Upper lobe of right lung (tissue), 1 donor: ENCODE measurements around the gene ACP6. TPM values are rescaled to one million over a fixed set of nuclear protein-coding genes. Genes with fewer than 3 reads are reported as not detected.
A peak's percentile ranks its signal among the peaks of the same experiment; 100 is the strongest.

Experiments
- ATAC-seq: fragments of 200-7000 bp; cut with Tn5 transposase; one replicate; pipeline ENCODE4 v1.9.1; 2020; ENCODE audit warnings: mild to moderate bottlenecking, moderate library complexity
- DNase-seq: peaks from one replicate; pipeline ENCODE4 v3.0.0-alpha.2; 2020
- H3K27ac ChIP-seq: fragments of 200-600 bp; one replicate; pipeline ENCODE4 v1.8.0; 2022
- H3K27me3 ChIP-seq: fragments of 200-600 bp; one replicate; pipeline ENCODE4 v1.8.0; 2022; ENCODE audit warnings: mild to moderate bottlenecking
- H3K36me3 ChIP-seq: fragments of 200-600 bp; one replicate; pipeline ENCODE4 v1.8.0; 2022
- H3K4me1 ChIP-seq: fragments of 200-600 bp; one replicate; pipeline ENCODE4 v1.8.0; 2022
- H3K4me3 ChIP-seq: fragments of 200-600 bp; one replicate; pipeline ENCODE4 v1.8.0; 2022; ENCODE audit warnings: mild to moderate bottlenecking
- H3K9me3 ChIP-seq: fragments of 200-600 bp; one replicate; pipeline ENCODE4 v1.8.0; 2022
- CTCF ChIP-seq: fragments of 200-600 bp; IDR thresholded peaks from one replicate; pipeline ENCODE4 v1.8.0; 2022; ENCODE audit warnings: antibody characterized with exemption
- intact Hi-C: fragments of 100-400 bp; cut with DNase I; formaldehyde crosslinking; loops from one replicate; pipeline ENCODE4 v1.11.0; 2022
- total RNA-seq: library from RNA; stranded (reverse); fragmentation: NEBNext Ultra II Directional; extraction: Animal tissue kit (Norgen Biotek cat#: 25700); gene quantifications from one replicate; pipeline ENCODE4 v1.2.1, GENCODE V29; 2021
- donor health status: DM: no; HTN: yes; CAD: no; lungs with severe emphysema.

ACP6 gene
- total RNA-seq, 1 donor from 2014 or later: 15.8 TPM

- ATAC-seq: no peak
- TF ChIP-seq CTCF: no peak
- no peaks in the 10 kb centered on the region for H3K9me3 ChIP-seq
- H3K27me3 ChIP-seq: no peaks in the 10 kb centered on the region
- H3K4me1 ChIP-seq: no peaks in the 10 kb centered on the region
- no peak overlapping the region for H3K27ac ChIP-seq
- intact Hi-C loops: no loop called here
- no peaks in the 10 kb centered on the region for H3K36me3 ChIP-seq
- no peak for DNase-seq
- H3K4me3 ChIP-seq: no peak overlapping the region
These were observed 34.0 kb downstream of the ACP6 start for GRCh38 chr1:147636314-147636713.

DNA sequence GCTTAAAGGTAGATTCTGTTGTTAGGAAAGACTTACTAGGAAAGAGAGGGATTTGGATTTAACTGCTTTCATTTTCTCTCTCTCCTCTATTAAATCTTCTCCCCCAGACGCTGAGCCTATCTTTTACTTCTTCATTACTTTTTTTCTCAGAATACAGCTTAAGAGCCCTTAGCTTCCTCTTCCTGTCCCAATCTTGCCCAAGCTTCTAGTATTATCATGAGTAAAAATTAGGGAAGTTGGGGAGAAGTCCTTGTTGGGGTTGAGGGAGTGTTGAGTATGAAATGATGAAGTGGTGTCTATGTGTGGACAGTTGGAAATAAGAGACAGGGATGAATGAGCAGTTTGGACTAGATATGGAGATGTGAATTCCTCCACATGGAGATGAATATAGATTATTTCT is 35.0 kb downstream of the ACP6 start:
- H3K27ac ChIP-seq: no peak overlapping the region
- ATAC-seq: peak; percentile 92
- no peaks in the 10 kb centered on the region for H3K36me3 ChIP-seq

DNA sequence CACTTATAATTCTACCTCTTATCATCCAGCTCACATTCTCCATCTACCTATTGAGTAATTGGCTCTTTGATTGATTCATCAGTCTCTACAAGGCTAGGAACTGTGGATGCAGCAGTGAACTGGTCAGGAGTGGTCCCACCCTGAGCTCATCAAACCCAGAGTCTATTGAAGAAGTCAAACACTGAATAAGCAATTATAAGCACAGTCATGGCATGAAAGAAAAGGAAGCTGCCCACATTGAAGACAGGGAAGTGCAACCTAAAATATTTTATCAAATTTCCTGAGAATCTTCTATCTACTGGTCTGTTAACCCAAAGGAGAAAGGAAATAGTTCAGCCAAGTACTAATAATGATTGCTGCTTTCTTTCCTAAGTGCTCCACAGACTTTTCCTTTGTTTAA is 35.7 kb downstream of the ACP6 start:
- ATAC-seq: peak; percentile 55
- H3K27ac ChIP-seq: no peak overlapping the region
- DNase-seq: no peak
- intact Hi-C loops: no loop called here
- H3K36me3 ChIP-seq: no peaks in the 10 kb centered on the region
- no peaks in the 10 kb centered on the region for H3K9me3 ChIP-seq
- H3K27me3 ChIP-seq: no peaks in the 10 kb centered on the region
- H3K4me1 ChIP-seq: no peaks in the 10 kb centered on the region
- H3K4me3 ChIP-seq: no peak overlapping the region
- no peak for TF ChIP-seq CTCF

More for the DNA sequence above, 35.0 kb downstream of the ACP6 start:
- intact Hi-C loops: no loop called here
- TF ChIP-seq CTCF: no peak
- Histone ChIP-seq H3K9me3 (no peaks in the 10 kb centered on the region), H3K27me3 (no peaks in the 10 kb centered on the region), H3K4me3 (no peak overlapping the region), H3K4me1 (no peaks in the 10 kb centered on the region)
- DNase-seq: no peak

GRCh38 chr1:147633759-147634158 is 36.6 kb downstream of the ACP6 start:
- intact Hi-C loops: no loop called here
- H3K27me3 ChIP-seq: no peaks in the 10 kb centered on the region
- ATAC-seq (no peak), DNase-seq (no peak)
- no peak for TF ChIP-seq CTCF
- no peaks in the 10 kb centered on the region for H3K9me3 ChIP-seq
- no peaks in the 10 kb centered on the region for H3K36me3 ChIP-seq
- H3K27ac ChIP-seq: no peak overlapping the region
- H3K4me3 ChIP-seq: no peak overlapping the region
- no peaks in the 10 kb centered on the region for H3K4me1 ChIP-seq

DNA sequence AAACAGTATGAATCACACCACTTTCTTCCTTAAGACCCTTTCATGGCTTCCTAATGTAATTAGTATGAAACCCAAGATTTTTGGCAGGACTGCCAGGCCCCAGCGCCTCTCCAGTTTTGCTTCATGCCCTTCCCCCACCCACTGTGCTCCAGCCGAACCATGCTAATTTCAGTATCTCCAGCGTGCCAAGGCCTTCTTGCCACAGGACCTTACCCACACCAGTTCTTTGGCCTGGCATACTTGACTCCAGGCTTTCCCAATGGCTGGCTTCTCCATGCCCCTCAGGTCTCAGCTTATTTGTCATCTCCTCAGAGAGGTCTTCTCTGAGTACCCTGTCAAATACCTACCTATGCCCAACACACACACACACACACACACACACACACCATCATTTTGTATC is 38.5 kb downstream of the ACP6 start:
- Histone ChIP-seq H3K4me1 (peaks cover 7% of the 10 kb centered on the region), H3K4me3 (no peak overlapping the region), H3K9me3 (no peaks in the 10 kb centered on the region), H3K36me3 (no peaks in the 10 kb centered on the region), H3K27me3 (no peaks in the 10 kb centered on the region), H3K27ac (no peak overlapping the region)
- ATAC-seq: no peak
- no peak for TF ChIP-seq CTCF
- no peak for DNase-seq
- intact Hi-C loops: no loop called here

GRCh38 chr1:147630447-147630846 is 39.9 kb downstream of the ACP6 start:
- ATAC-seq: no peak
- intact Hi-C loops: no loop called here
- no peak for TF ChIP-seq CTCF
- no peak overlapping the region for H3K4me3 ChIP-seq
- no peak for DNase-seq
- no peaks in the 10 kb centered on the region for H3K36me3 ChIP-seq
- no peaks in the 10 kb centered on the region for H3K27me3 ChIP-seq
- H3K9me3 ChIP-seq: no peaks in the 10 kb centered on the region
- H3K4me1 ChIP-seq: peaks cover 7% of the 10 kb centered on the region
- H3K27ac ChIP-seq: no peak overlapping the region
